Effector memory CD4-positive, alpha-beta T cell (primary cell): ENCODE results near the gene TBC1D21.

Source experiments
- DNase-seq, 3 donors: peaks; one replicate each; pipeline ENCODE4 v3.0.0-alpha.2; 2020
- H3K27ac ChIP-seq: 2 replicates; pipeline ENCODE4 v1.7.0; 2013; ENCODE audit warnings: mild to moderate bottlenecking, low read length, moderate library complexity; ENCODE audit not compliant: insufficient read depth, poor library complexity, severe bottlenecking
- H3K27me3 ChIP-seq: replicated peaks from 2 replicates; pipeline ENCODE4 v1.7.0; 2013; ENCODE audit warnings: mild to moderate bottlenecking, low read length; ENCODE audit not compliant: insufficient read depth, control insufficient read depth, poor library complexity, severe bottlenecking
- H3K36me3 ChIP-seq: 2 replicates; pipeline ENCODE4 v1.7.0; 2013; ENCODE audit warnings: mild to moderate bottlenecking, low read length, moderate library complexity; ENCODE audit not compliant: control insufficient read depth, insufficient read depth
- H3K4me1 ChIP-seq: 2 replicates; pipeline ENCODE4 v1.7.0; 2013; ENCODE audit warnings: low read length, mild to moderate bottlenecking; ENCODE audit not compliant: control insufficient read depth, insufficient read depth, poor library complexity, severe bottlenecking
- H3K4me3 ChIP-seq: 2 replicates; pipeline ENCODE4 v1.7.0; 2013; ENCODE audit warnings: low read length, low read depth, mild to moderate bottlenecking; ENCODE audit not compliant: insufficient read depth, poor library complexity, severe bottlenecking
- H3K9me3 ChIP-seq: 2 replicates; pipeline ENCODE4 v1.7.0; 2013; ENCODE audit warnings: mild to moderate bottlenecking, low read length, moderate library complexity; ENCODE audit not compliant: control insufficient read depth

The TBC1D21 gene

GRCh38 chr15:73887481-73887880, 14.1 kb downstream of the TBC1D21 start:
- Histone ChIP-seq H3K27me3 (no peaks in the 10 kb centered on the region), H3K36me3 (no peaks in the 10 kb centered on the region), H3K27ac (no peak overlapping the region), H3K4me3 (no peak overlapping the region), H3K4me1 (no peaks in the 10 kb centered on the region), H3K9me3 (no peaks in the 10 kb centered on the region)
- DNase-seq: no peak

- Histone ChIP-seq H3K27ac (no peak overlapping the region), H3K4me3 (no peak overlapping the region), H3K4me1 (no peaks in the 10 kb centered on the region), H3K9me3 (no peaks in the 10 kb centered on the region), H3K36me3 (no peaks in the 10 kb centered on the region), H3K27me3 (no peaks in the 10 kb centered on the region)
- no peak for DNase-seq
These were observed 15.1 kb downstream of the TBC1D21 start for GRCh38 chr15:73888224-73889041.

- Histone ChIP-seq H3K4me3 (no peak overlapping the region), H3K9me3 (no peaks in the 10 kb centered on the region), H3K4me1 (no peaks in the 10 kb centered on the region), H3K27me3 (no peaks in the 10 kb centered on the region), H3K36me3 (no peaks in the 10 kb centered on the region), H3K27ac (no peak overlapping the region)
- no peak for DNase-seq
These were observed 15.8 kb downstream of the TBC1D21 start for GRCh38 chr15:73889053-73889761.

GRCh38 chr15:73889762-73890124, 16.4 kb downstream of the TBC1D21 start:
- Histone ChIP-seq H3K4me3 (no peak overlapping the region), H3K9me3 (no peaks in the 10 kb centered on the region), H3K27me3 (no peaks in the 10 kb centered on the region), H3K4me1 (no peaks in the 10 kb centered on the region), H3K27ac (no peak overlapping the region), H3K36me3 (no peaks in the 10 kb centered on the region)
- DNase-seq: no peak

- Histone ChIP-seq H3K27me3 (no peaks in the 10 kb centered on the region), H3K4me3 (no peak overlapping the region), H3K4me1 (no peaks in the 10 kb centered on the region), H3K36me3 (no peaks in the 10 kb centered on the region), H3K9me3 (no peaks in the 10 kb centered on the region), H3K27ac (no peak overlapping the region)
- no peak for DNase-seq
These were observed 18.3 kb downstream of the TBC1D21 start for GRCh38 chr15:73891328-73892315.

- DNase-seq: no peak
- H3K9me3 ChIP-seq: no peaks in the 10 kb centered on the region
- no peaks in the 10 kb centered on the region for H3K36me3 ChIP-seq
- H3K27ac ChIP-seq: no peak overlapping the region
- H3K27me3 ChIP-seq: no peaks in the 10 kb centered on the region
- H3K4me3 ChIP-seq: no peak overlapping the region
- no peaks in the 10 kb centered on the region for H3K4me1 ChIP-seq
These were observed 19.3 kb downstream of the TBC1D21 start for GRCh38 chr15:73892446-73893226.

GRCh38 chr15:73894133-73894814, 20.9 kb downstream of the TBC1D21 start:
- H3K9me3 ChIP-seq: no peaks in the 10 kb centered on the region
- no peak overlapping the region for H3K27ac ChIP-seq
- H3K27me3 ChIP-seq: no peaks in the 10 kb centered on the region
- H3K4me3 ChIP-seq: no peak overlapping the region
- H3K4me1 ChIP-seq: no peaks in the 10 kb centered on the region
- DNase-seq: no peak
- H3K36me3 ChIP-seq: no peaks in the 10 kb centered on the region

GRCh38 chr15:73897441-73898261, 24.3 kb downstream of the TBC1D21 start:
- no peak overlapping the region for H3K27ac ChIP-seq
- no peaks in the 10 kb centered on the region for H3K9me3 ChIP-seq
- no peak overlapping the region for H3K4me3 ChIP-seq
- H3K4me1 ChIP-seq: no peaks in the 10 kb centered on the region
- no peaks in the 10 kb centered on the region for H3K36me3 ChIP-seq
- DNase-seq: peak; percentile 34 to 36 (median 36)
- no peaks in the 10 kb centered on the region for H3K27me3 ChIP-seq
